Mucosa of descending colon (tissue), 3 donors: ENCODE data around the gene GPN2. TPM values are rescaled to one million over a fixed set of nuclear protein-coding genes. Genes with fewer than 3 reads are reported as not detected.
"Not testable (repeated sequence)": the region's sequence is repeated elsewhere in the genome, so short reads cannot be mapped to it uniquely, and the experiment has no call there.

Experiments
- ATAC-seq: fragments of 200-7000 bp; cut with Tn5 transposase; one replicate; pipeline ENCODE4 v1.9.1; 2020; ENCODE audit warnings: mild to moderate bottlenecking, moderate library complexity
- DNase-seq, 3 donors: peaks; one replicate each; pipeline ENCODE4 v3.0.0-alpha.2; 2020
- H3K36me3 ChIP-seq: fragments of 200-600 bp; one replicate; pipeline ENCODE4 v1.8.0; 2021; ENCODE audit warnings: low read depth, mild to moderate bottlenecking
- H3K4me1 ChIP-seq: fragments of 200-600 bp; one replicate; pipeline ENCODE4 v1.8.0; 2021; ENCODE audit warnings: low read depth, mild to moderate bottlenecking
- H3K4me3 ChIP-seq: fragments of 200-600 bp; one replicate; pipeline ENCODE4 v1.8.0; 2021; ENCODE audit warnings: mild to moderate bottlenecking
- H3K9me3 ChIP-seq: fragments of 200-600 bp; one replicate; pipeline ENCODE4 v1.8.0; 2021; ENCODE audit warnings: mild to moderate bottlenecking
- CTCF ChIP-seq: fragments of 200-600 bp; IDR thresholded peaks from one replicate; pipeline ENCODE4 v1.8.0; 2022; ENCODE audit warnings: antibody characterized with exemption, mild to moderate bottlenecking
- intact Hi-C, 2 donors: fragments of 100-400 bp; cut with DNase I in 1 of 2; cut with micrococcal nuclease in 1 of 2; formaldehyde crosslinking; loops; one replicate each; pipeline versions ENCODE4 v1.11.0 to v1.11.1; 2022; cut with DNase I, micrococcal nuclease
- total RNA-seq, 3 donors: library from RNA; stranded (reverse); fragmentation: NEBNext Ultra II Directional in 2 of 3; extraction: Animal tissue kit (Norgen Biotek cat#: 25700) in 2 of 3; gene quantifications; one replicate each; pipeline versions ENCODE4 v1.2.1 to v1.2.4, GENCODE V29; 2021 to 2023
- donor health status: DM: no; HTN: no; CAD: no; lungs with moderate emphysema.
- donor health status: DM: no; HTN: no; CAD: no.
- donor health status: DM: no; HTN: yes; CAD: no.

The GPN2 gene
- total RNA-seq, 3 donors from 2014 or later: 25.4 to 37.2 (median 27.0) TPM

- Histone ChIP-seq H3K9me3 (no peaks in the 10 kb centered on the region), H3K4me3 (no peak overlapping the region), H3K4me1 (peaks cover 27% of the 10 kb centered on the region), H3K36me3 (peaks cover 4% of the 10 kb centered on the region)
- intact Hi-C loops: loop anchor here in 1 of 2 donors (5.0 kb wide), 1 partner anchor 33 kb away; no protein-coding TSS in a partner anchor
- ATAC-seq: peak; percentile 90
- peak; percentile 93 to 94 (median 93) for DNase-seq
- no peak for TF ChIP-seq CTCF
Observed at GRCh38 chr1:26848941-26849774, 40.9 kb downstream of the GPN2 start.

- H3K9me3 ChIP-seq: no peaks in the 10 kb centered on the region
- H3K4me3 ChIP-seq: no peak overlapping the region
- H3K4me1 ChIP-seq: peaks cover 27% of the 10 kb centered on the region
- DNase-seq (no peak), ATAC-seq (no peak)
- H3K36me3 ChIP-seq: peaks cover 4% of the 10 kb centered on the region
- TF ChIP-seq CTCF: no peak
- intact Hi-C loops: loop anchor here in 1 of 2 donors (5.0 kb wide), 1 partner anchor 34 kb away; no protein-coding TSS in a partner anchor
Observed at GRCh38 chr1:26848499-26848898, 41.6 kb downstream of the GPN2 start.

GRCh38 chr1:26847826-26848225, 42.3 kb downstream of the GPN2 start:
- ATAC-seq (peak; percentile 59), DNase-seq (peak in 1 of 3 donors; percentile 66)
- H3K4me3 ChIP-seq, H3K36me3 ChIP-seq, H3K9me3 ChIP-seq: not testable (repeated sequence)
- intact Hi-C loops: loop anchor here in 1 of 2 donors (5.0 kb wide), 1 partner anchor 34 kb away; no protein-coding TSS in a partner anchor
- peaks cover 21% of the 10 kb centered on the region for H3K4me1 ChIP-seq

- no peak for DNase-seq
- ATAC-seq: no peak
- no peak for TF ChIP-seq CTCF
- no peaks in the 10 kb centered on the region for H3K36me3 ChIP-seq
- no peak overlapping the region for H3K4me3 ChIP-seq
- intact Hi-C loops: loop anchor here in 1 of 2 donors (5.0 kb wide), 1 partner anchor 38 kb away; no protein-coding TSS in a partner anchor
- peaks cover 10% of the 10 kb centered on the region for H3K4me1 ChIP-seq
- H3K9me3 ChIP-seq: no peaks in the 10 kb centered on the region
Observed at GRCh38 chr1:26844424-26845196, 45.5 kb downstream of the GPN2 start.

- no peak for DNase-seq
- H3K9me3 ChIP-seq: no peaks in the 10 kb centered on the region
- no peak overlapping the region for H3K4me3 ChIP-seq
- no peaks in the 10 kb centered on the region for H3K36me3 ChIP-seq
- peaks cover 2% of the 10 kb centered on the region for H3K4me1 ChIP-seq
- no peak for ATAC-seq
- no peak for TF ChIP-seq CTCF
- intact Hi-C loops: no loop called here
Observed at GRCh38 chr1:26839779-26840178, 50.3 kb downstream of the GPN2 start.

GRCh38 chr1:26839339-26839722, 50.8 kb downstream of the GPN2 start:
- DNase-seq: no peak
- Histone ChIP-seq H3K36me3 (no peaks in the 10 kb centered on the region), H3K9me3 (no peaks in the 10 kb centered on the region), H3K4me1 (peaks cover 3% of the 10 kb centered on the region), H3K4me3 (no peak overlapping the region)
- ATAC-seq: no peak
- no peak for TF ChIP-seq CTCF
- intact Hi-C loops: no loop called here
